HepG2 (cell line): Measurements from ENCODE around the gene SPACDR. TPM values are rescaled to one million over a fixed set of nuclear protein-coding genes. Genes with fewer than 3 reads are reported as not detected.

Source experiments
- AGO2 ChIP-seq: fragments of 200-400 bp; formaldehyde crosslinking; optimal IDR thresholded peaks from 2 replicates; pipeline ENCODE3; 2017; ENCODE audit warnings: mild to moderate bottlenecking, low read depth, low read length, moderate library complexity
- CHD4 ChIP-seq: fragments of 200-600 bp; sonication (generic); IDR thresholded peaks from 2 replicates; pipeline ENCODE4 v1.7.0; 2017; ENCODE audit warnings: mild to moderate bottlenecking, low read length, borderline replicate concordance
- ERF ChIP-seq: IDR thresholded peaks from 2 replicates; pipeline ENCODE4 v1.6.1; 2018; ENCODE audit warnings: missing biosample characterization, missing genetic modification reagents
- FOXA1 ChIP-seq, 2 experiments: fragments of 450-650 bp in 1 of 2; sonication (generic) in 1 of 2; formaldehyde crosslinking in 1 of 2; IDR thresholded peaks; 2 replicates each; pipeline versions ENCODE4 v1.4.0 to v1.6.1; 2016 to 2020; ENCODE audit warnings: missing genetic modification reagents in 1 of 2
- HNRNPL ChIP-seq: fragments of 200-400 bp; formaldehyde crosslinking; IDR thresholded peaks from 2 replicates; pipeline ENCODE4 v1.6.1; 2017; ENCODE audit warnings: mild to moderate bottlenecking, low read depth, low read length
- ISL2 ChIP-seq: sonication (generic); formaldehyde crosslinking; IDR thresholded peaks from 2 replicates; pipeline ENCODE4 v1.5.0; 2020; ENCODE audit warnings: missing genetic modification reagents
- KDM2A ChIP-seq: sonication (generic); formaldehyde crosslinking; IDR thresholded peaks from 2 replicates; pipeline ENCODE4 v1.4.0; 2020; ENCODE audit warnings: low read depth, missing genetic modification reagents, borderline replicate concordance
- KLF9 ChIP-seq: IDR thresholded peaks from 2 replicates; pipeline ENCODE4 v1.6.1; 2016; ENCODE audit warnings: low read depth
- MIXL1 ChIP-seq: IDR thresholded peaks from 2 replicates; pipeline ENCODE4 v1.6.1; 2016
- POLR2A ChIP-seq, 2 experiments: IDR thresholded peaks; 2 replicates each; pipeline ENCODE4 v1.6.1; 2011; ENCODE audit warnings: low read depth in 2 of 2, low read length in 2 of 2, mild to moderate bottlenecking in 1 of 2, moderate library complexity in 1 of 2; ENCODE audit not compliant: insufficient read depth in 1 of 2
- RBAK ChIP-seq: sonication (generic); formaldehyde crosslinking; IDR thresholded peaks from 2 replicates; pipeline ENCODE4 v1.5.1; 2020; ENCODE audit warnings: mild to moderate bottlenecking, missing genetic modification reagents
- SRF ChIP-seq: IDR thresholded peaks from 2 replicates; pipeline ENCODE4 v1.6.1; 2011; ENCODE audit warnings: mild to moderate bottlenecking, low read depth, low read length, moderate library complexity
- TBX3 ChIP-seq: fragments of 450-650 bp; IDR thresholded peaks from 2 replicates; pipeline ENCODE4 v1.6.1; 2017; ENCODE audit warnings: antibody characterized with exemption, mild to moderate bottlenecking, inconsistent platforms, borderline replicate concordance
- YEATS4 ChIP-seq: sonication (generic); formaldehyde crosslinking; IDR thresholded peaks from 2 replicates; pipeline ENCODE4 v1.4.0; 2020; ENCODE audit warnings: missing genetic modification reagents, borderline replicate concordance
- ZBTB21 ChIP-seq: sonication (generic); formaldehyde crosslinking; IDR thresholded peaks from 2 replicates; pipeline ENCODE4 v1.4.0; 2020; ENCODE audit warnings: missing genetic modification reagents
- ZNF652 ChIP-seq: IDR thresholded peaks from 2 replicates; pipeline ENCODE4 v1.6.1; 2016; ENCODE audit warnings: low read depth, borderline replicate concordance
- polyA plus RNA-seq, 8 experiments: library from polyadenylated mRNA; depleted of rRNA in 3 of 8; stranded (reverse) in 7 of 8; unstranded in 1 of 8; fragments of >200 nt; fragmentation: Illumina TruSeq in 4 of 8; extraction: Trizol in 4 of 8; gene quantifications; 2 replicates each; pipeline versions ENCODE4 v1.2.1 to v1.2.3, GENCODE V29; 2011 to 2016; ENCODE audit warnings: low read depth in 4 of 8, missing spikeins in 1 of 8, mixed read lengths in 1 of 8; ENCODE audit not compliant: insufficient read depth in 1 of 8
- total RNA-seq, 5 experiments: library from RNA; depleted of rRNA; stranded (reverse); fragments of >200 nt; fragmentation: Illumina TruSeq; extraction: Trizol; gene quantifications; 2 replicates each; pipeline ENCODE4 v1.2.3, GENCODE V29; 2016; ENCODE audit warnings: low read depth in 1 of 5
- TF ChIP-seq, protein P1 (sequence below): sonication (generic); formaldehyde crosslinking; IDR thresholded peaks from 2 replicates; pipeline ENCODE4 v1.8.0; 2022; ENCODE audit warnings: low read depth, missing genetic modification reagents
- TF ChIP-seq, protein P2 (sequence below): IDR thresholded peaks from 2 replicates; pipeline ENCODE4 v1.6.1; 2016; ENCODE audit warnings: missing compliant biosample characterization, missing genetic modification reagents, borderline replicate concordance
- TF ChIP-seq, protein P3 (sequence below): sonication (generic); formaldehyde crosslinking; IDR thresholded peaks from 2 replicates; pipeline ENCODE4 v1.4.0; 2020; ENCODE audit warnings: low read depth, mild to moderate bottlenecking, missing genetic modification reagents
- TF ChIP-seq, protein P4 (sequence below): sonication (generic); formaldehyde crosslinking; IDR thresholded peaks from 2 replicates; pipeline ENCODE4 v1.4.0; 2020; ENCODE audit warnings: mild to moderate bottlenecking, missing genetic modification reagents
- TF ChIP-seq, protein P5 (sequence below): sonication (generic); formaldehyde crosslinking; IDR thresholded peaks from 2 replicates; pipeline ENCODE4 v1.9.0; 2021; ENCODE audit warnings: missing genetic modification reagents, mild to moderate bottlenecking, borderline replicate concordance
- TF ChIP-seq, protein P6 (sequence below): sonication (generic); formaldehyde crosslinking; IDR thresholded peaks from 2 replicates; pipeline ENCODE4 v1.5.0; 2020; ENCODE audit warnings: missing genetic modification reagents

The SPACDR gene
- total and polyA plus RNA-seq, 2 of the 13 experiments (the other 11 are each of a cell fraction or from before 2014, with no cell fraction given) = 0.41 TPM; not detected in 1

DNA sequence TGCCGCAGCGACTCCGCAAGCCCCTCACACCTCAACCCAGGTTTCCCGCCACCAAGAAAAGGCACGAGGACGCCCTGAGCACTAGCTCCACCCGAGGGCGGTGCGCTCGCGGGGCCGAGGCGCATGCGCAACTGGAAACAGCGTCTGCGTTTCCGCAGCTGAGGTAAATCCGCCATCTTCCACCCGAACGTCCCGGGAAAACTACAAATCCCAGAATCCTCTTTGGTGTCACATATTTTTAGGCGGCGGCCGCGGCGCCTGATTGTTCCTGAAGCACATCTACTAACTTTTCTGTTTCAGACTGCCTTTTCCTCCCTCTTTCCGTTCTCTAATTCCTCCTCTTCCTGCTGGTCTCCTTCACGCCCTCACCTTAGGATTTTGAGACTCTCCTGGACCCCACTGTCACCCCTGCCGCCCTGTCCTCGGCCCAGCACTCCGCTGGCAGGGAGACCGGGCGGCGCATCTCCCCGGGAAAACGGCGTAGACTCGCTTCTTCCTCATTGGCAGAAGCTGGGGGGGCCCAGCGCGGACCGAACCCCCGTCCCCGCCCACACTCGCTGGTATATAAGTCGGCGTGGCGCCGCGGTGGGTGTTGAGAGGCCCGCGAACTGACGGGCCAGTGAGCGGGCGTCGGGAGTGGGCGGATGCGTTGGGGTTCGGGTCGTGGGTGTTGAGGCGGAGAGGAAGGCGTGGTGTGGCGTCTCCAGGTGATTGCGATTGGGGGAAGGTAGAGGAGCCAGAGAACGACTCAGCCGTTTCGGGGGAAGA, 35.7 kb downstream of the SPACDR start, which contains the start of gene ZCWPW1 (continued):
- TF ChIP-seq, protein P1, sequence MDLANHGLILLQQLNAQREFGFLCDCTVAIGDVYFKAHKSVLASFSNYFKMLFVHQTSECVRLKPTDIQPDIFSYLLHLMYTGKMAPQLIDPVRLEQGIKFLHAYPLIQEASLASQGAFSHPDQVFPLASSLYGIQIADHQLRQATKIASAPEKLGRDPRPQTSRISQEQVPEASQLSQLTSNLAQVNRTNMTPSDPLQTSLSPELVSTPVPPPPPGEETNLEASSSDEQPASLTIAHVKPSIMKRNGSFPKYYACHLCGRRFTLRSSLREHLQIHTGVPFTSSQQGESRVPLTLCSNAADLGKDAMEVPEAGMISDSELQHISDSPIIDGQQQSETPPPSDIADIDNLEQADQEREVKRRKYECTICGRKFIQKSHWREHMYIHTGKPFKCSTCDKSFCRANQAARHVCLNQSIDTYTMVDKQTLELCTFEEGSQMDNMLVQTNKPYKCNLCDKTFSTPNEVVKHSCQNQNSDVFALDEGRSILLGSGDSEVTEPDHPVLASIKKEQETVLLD = no peak
- TF ChIP-seq, protein P2, sequence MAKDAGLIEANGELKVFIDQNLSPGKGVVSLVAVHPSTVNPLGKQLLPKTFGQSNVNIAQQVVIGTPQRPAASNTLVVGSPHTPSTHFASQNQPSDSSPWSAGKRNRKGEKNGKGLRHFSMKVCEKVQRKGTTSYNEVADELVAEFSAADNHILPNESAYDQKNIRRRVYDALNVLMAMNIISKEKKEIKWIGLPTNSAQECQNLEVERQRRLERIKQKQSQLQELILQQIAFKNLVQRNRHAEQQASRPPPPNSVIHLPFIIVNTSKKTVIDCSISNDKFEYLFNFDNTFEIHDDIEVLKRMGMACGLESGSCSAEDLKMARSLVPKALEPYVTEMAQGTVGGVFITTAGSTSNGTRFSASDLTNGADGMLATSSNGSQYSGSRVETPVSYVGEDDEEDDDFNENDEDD (CRISPR knock-in tag) = peak; percentile 99
- TF ChIP-seq ERF (CRISPR knock-in tag) = peak; percentile 25; the same call in 1 of the 2 replicates
- TF ChIP-seq, protein P3, sequence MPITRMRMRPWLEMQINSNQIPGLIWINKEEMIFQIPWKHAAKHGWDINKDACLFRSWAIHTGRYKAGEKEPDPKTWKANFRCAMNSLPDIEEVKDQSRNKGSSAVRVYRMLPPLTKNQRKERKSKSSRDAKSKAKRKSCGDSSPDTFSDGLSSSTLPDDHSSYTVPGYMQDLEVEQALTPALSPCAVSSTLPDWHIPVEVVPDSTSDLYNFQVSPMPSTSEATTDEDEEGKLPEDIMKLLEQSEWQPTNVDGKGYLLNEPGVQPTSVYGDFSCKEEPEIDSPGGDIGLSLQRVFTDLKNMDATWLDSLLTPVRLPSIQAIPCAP (CRISPR knock-in tag) = no peak; the same call in 1 of the 2 replicates
- TF ChIP-seq HNRNPL = peak; percentile 83
- TF ChIP-seq KLF9 (CRISPR knock-in tag) = 0 out of 2 replicates have a peak, but pooled peaks have one; percentile 6
- no peak for TF ChIP-seq ISL2
- TF ChIP-seq RBAK (CRISPR knock-in tag) = peak; percentile 52; the same call in 1 of the 2 replicates
- TF ChIP-seq, protein P4, sequence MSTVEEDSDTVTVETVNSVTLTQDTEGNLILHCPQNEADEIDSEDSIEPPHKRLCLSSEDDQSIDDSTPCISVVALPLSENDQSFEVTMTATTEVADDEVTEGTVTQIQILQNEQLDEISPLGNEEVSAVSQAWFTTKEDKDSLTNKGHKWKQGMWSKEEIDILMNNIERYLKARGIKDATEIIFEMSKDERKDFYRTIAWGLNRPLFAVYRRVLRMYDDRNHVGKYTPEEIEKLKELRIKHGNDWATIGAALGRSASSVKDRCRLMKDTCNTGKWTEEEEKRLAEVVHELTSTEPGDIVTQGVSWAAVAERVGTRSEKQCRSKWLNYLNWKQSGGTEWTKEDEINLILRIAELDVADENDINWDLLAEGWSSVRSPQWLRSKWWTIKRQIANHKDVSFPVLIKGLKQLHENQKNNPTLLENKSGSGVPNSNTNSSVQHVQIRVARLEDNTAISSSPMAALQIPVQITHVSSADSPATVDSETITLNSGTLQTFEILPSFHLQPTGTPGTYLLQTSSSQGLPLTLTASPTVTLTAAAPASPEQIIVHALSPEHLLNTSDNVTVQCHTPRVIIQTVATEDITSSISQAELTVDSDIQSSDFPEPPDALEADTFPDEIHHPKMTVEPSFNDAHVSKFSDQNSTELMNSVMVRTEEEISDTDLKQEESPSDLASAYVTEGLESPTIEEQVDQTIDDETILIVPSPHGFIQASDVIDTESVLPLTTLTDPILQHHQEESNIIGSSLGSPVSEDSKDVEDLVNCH = no peak
- no peak; the same call in 1 of the 2 replicates for TF ChIP-seq ZNF652 (CRISPR knock-in tag)
- no peak for TF ChIP-seq SRF
- no peak for TF ChIP-seq ZBTB21 (CRISPR knock-in tag)
- peak; percentile 69 for TF ChIP-seq YEATS4 (CRISPR knock-in tag)
- TF ChIP-seq POLR2A (IDR thresholded peaks at IDR 0.05; ENCODE audit: insufficient read depth in 1 of 2, low read depth in 2 of 2, low read length in 2 of 2) = peak in 1 of 2 experiments; percentile 98; a peak in 2 of 4 replicates
- TF ChIP-seq KDM2A (CRISPR knock-in tag) = peak; percentile 86
- TF ChIP-seq TBX3 = no peak
- TF ChIP-seq MIXL1 = 0 out of 2 replicates have a peak, but pooled peaks have one; percentile 34
- TF ChIP-seq FOXA1 (IDR thresholded peaks at IDR 0.05) = no peak
- peak; percentile 30; the same call in 1 of the 2 replicates for TF ChIP-seq FOXA1 (CRISPR knock-in tag; IDR thresholded peaks at IDR 0.05)
- TF ChIP-seq, protein P5, sequence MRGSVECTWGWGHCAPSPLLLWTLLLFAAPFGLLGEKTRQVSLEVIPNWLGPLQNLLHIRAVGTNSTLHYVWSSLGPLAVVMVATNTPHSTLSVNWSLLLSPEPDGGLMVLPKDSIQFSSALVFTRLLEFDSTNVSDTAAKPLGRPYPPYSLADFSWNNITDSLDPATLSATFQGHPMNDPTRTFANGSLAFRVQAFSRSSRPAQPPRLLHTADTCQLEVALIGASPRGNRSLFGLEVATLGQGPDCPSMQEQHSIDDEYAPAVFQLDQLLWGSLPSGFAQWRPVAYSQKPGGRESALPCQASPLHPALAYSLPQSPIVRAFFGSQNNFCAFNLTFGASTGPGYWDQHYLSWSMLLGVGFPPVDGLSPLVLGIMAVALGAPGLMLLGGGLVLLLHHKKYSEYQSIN = no peak
- no peak for TF ChIP-seq CHD4
- TF ChIP-seq, protein P6, sequence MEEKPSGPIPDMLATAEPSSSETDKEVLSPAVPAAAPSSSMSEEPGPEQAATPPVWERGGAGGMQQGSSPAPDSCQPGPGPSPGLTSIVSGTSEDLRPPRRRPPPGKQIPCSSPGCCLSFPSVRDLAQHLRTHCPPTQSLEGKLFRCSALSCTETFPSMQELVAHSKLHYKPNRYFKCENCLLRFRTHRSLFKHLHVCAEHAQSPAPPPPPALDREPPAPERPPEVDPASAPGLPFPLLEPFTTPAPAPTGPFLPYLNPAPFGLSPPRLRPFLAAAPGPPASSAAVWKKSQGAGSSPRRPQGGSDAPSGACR (CRISPR knock-in tag) = peak; percentile 16; the same call in 1 of the 2 replicates
- peak; percentile 92 for TF ChIP-seq AGO2
